Activated T-cell treated with anti-CD3 and anti-CD28 coated beads, Interleukin-2, amount 50 U/mL, for 48 hours (primary cell): ENCODE data around the gene AHCYL2.
"Not testable (repeated sequence)": the region's sequence is repeated elsewhere in the genome, so short reads cannot be mapped to it uniquely, and the experiment has no call there.

Experiments used
- DNase-seq, 2 experiments: peaks; one replicate each; pipeline ENCODE4 v3.0.0-alpha.2; 2020

Gene AHCYL2

DNA sequence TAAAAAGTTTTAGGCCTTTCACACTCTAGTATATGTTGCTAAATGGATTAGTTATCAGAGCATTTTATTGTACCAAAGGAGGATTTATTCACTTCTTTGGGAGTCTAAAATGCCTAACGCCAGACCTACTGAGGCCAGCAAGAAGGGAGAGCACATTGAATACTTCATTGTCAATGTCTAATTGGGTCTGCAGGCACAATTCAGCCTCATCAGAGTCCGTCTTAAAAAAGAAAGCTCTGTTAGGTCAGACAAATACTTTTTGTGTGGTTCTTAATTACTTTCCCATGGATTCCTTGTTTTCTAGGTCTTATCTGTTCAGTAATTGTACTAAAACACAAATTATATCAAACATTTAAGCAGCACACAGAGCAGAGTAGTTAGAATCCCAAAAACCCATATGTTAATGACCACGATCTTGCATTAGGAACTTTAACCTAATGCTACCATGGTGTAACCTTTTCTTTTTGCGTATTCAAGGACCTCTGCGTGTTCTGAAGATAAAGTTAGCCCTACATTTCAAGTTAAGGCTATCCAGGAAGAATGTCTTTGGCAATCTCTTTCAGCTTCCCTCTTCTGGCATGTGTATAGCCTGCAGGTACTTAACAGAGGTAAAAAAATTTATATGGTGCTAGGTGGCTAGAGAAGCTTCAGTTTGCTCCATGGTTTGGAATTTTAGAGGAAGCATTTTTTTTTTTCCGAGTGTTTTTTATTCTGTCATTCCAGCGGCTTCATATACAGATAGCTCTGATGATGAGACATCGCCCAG lies 163.7 kb downstream of the AHCYL2 start:
- no peak for DNase-seq

GRCh38 chr7:129389829-129390228 lies 165.0 kb downstream of the AHCYL2 start:
- DNase-seq: no peak

GRCh38 chr7:129390314-129390713 lies 165.5 kb downstream of the AHCYL2 start:
- DNase-seq: no peak

DNA sequence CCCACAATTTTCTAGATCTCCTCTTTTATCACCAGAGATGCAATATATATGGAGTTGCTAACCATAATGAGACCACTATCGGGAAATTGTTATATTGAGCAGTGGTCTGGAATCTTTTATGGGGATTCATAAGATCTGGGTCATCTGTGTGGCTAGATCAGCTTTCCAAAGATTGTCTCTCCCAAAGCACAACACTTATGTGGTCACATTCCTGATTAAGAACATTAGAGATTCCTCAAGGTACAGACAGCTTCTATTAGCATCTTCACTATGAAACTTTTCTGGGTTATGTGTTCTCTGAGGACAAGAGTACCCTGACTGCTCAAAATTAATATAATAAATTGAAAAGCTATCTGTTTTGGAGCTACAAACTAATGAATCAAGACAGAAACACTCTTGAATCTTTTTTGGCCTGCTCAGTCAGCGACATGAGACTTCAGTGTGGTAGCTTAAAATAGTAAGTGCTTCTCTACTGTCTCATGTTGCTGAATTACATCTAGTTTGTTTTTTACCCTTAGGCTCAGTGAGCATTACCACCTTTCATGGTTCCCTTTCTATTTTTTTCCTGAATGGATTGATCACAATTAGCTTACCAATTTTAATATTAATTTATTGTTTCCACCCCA lies 166.8 kb downstream of the AHCYL2 start:
- no peak for DNase-seq

GRCh38 chr7:129393255-129393654 lies 168.4 kb downstream of the AHCYL2 start:
- DNase-seq: no peak

DNA sequence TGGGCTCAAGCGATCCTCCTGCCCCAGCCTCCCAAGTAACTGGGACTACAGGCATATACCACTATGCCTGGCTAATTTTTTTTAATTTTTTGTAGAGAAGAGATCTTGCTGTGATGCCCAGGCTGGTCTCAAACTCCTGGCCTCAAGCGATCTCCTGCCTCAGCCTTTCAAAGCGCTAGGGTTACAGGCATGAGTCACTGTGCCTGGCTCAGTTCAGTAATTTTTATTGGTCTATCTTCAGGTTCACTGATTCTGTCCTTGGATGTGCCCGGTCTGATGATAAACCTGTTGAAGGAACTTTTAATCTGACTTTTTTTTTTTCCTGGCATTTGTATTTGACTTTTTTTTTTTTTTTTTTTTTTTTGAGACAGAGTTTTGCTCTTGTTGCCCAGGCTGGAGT lies 169.3 kb downstream of the AHCYL2 start:
- DNase-seq: no peak

- DNase-seq: no peak
These were observed 170.4 kb downstream of the AHCYL2 start for GRCh38 chr7:129394982-129395914.

DNA sequence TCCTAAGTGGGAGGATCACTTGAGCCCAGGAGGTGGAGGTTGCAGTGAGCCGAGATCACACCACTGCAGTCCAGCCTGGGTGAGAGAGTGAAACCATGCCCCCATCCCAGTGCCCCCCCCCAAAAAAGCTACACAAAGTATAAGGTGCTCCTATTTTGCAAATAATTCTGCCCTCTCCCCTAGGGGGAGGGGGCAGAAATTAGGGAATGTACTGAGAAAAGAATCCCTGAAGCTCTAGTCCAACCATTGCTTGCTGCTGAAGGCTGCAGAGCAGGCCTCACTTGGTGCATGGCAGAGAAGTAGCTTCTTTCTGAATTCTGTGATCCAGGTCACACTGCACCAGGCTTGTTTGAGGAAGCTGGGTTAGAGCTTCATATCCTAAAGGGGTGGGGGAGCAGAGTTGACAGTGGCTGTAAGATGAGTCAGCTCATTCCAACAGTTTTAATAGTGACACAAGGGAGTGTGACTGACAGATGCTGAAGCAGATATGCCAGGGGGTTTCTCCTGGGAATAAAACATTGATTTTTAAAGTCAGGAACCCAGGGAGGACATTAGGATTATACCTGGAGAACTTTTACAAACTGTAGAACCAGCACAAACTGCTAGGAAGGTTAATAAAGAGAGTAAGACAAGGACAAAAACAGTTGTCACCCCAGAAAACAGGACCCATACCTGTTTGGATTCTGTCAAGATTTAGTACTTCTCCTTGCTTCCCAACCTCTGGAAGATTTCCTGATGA lies 176.6 kb downstream of the AHCYL2 start:
- DNase-seq: no peak

- peak; percentile 28 to 48 for DNase-seq
These were observed 177.4 kb downstream of the AHCYL2 start for GRCh38 chr7:129401967-129402860.

- no peak for DNase-seq
These were observed 180.7 kb downstream of the AHCYL2 start for GRCh38 chr7:129405527-129405926.

DNA sequence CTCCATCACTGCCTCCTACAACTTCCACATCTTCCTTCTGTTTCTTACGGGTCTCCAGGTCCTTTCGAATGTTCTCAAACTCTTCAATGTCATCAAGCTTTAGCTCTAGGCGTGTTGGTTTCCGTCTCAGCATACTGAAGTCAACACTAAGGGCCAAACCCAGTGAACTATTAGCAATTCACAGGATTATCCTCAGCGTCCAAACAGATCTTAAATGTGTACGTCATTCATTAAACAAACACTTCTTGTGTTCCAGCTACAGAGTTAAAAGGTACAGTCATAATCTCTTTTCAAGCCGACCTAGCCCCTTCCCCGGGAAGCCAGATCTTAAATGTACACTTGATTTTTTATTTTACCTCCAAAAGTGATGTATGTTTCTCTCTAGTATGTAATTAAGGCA lies 185.4 kb downstream of the AHCYL2 start:
- not testable (repeated sequence) for DNase-seq

DNA sequence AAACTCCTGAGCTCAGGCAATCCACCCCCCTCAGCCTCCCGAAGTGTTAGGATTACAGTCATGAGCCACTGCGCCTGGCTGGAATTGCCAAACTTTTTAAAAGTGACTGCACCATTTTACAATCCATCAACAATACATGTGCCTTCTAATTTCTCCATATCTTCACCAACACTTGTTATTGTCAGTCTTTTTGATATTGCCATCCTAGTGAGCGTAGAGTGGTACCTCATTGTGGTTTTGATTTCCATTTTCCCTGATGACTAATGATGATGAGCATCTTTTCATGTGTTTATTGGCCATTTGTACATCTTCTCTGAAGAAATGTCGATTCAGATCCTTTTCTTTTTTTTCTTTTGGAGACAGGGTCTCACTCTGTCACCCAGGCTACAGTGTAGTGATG lies 187.7 kb downstream of the AHCYL2 start:
- no peak for DNase-seq

DNA sequence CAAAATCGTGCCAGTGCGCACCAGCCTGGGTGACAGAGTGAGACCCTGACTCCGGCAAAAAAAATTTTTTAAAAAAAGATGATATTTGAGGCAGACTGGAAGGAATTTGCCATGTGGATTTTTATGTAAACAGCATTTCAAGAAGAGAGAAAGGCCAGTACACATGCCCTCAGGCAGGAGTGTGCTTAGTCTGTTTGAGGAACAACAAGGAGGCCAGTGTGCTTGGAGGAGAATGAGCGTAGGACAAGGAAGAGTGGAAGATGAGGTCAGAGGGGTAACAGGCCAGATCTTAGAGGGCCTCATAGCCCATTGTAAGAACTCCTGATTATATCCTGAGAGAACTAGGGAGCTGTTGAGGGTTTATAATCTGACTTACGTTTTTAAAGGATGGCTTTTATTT lies 192.2 kb downstream of the AHCYL2 start:
- DNase-seq: no peak

DNA sequence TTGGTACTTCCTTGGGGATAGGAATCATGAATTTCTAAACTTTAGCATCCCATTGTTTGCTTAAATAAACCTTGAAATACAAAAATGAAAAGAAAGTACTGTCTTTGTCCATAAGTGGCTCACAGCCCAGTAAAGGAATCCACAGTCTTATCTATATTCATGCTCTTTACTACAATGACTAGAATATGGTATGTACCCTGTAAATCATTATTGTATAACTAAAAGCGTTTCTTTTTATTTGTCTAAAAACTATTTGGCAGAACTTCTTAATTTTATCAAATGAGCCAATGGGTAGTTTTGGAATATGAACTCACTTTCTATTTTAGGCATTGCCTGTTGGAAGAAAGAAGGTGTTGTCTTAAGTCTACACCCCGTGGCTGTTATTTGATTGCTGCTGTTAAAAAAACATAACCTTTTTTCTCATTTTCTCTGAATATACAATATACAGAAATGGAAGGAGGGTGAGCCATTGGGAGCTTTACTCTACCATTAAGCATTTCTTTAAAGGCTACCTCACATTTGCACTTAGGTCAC lies 197.0 kb downstream of the AHCYL2 start:
- no peak for DNase-seq

GRCh38 chr7:129422727-129423126 lies 197.9 kb downstream of the AHCYL2 start:
- DNase-seq: no peak

GRCh38 chr7:129423700-129424410 lies 199.0 kb downstream of the AHCYL2 start:
- no peak for DNase-seq

GRCh38 chr7:129426482-129426881 lies 201.7 kb downstream of the AHCYL2 start:
- DNase-seq: no peak

DNA sequence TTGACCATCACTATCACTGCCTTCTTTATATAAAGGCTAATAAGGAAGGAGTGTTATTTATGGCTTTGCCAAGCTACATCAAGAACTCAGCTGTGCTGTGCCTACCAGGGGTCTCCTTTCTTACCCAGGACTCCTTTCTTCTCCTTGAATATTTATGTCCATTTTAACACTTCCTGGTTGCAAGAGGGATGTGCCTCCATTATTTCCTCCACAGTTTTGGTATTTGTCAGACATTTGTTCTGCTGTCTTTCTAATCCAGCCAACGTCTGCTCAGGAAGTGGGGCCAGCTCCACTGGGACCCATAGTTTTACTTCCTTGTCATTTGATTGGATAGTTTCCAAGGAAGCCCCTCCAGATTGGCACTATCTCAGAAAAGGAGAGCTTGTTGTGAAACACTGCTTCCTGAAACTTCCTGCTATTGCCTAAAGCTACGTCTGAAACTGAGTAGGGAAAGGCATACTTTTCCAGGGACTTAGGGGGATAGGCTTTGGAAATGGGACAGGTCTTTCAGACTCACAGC lies 202.8 kb downstream of the AHCYL2 start:
- no peak for DNase-seq

- no peak for DNase-seq
These were observed 207.2 kb downstream of the AHCYL2 start for GRCh38 chr7:129431911-129432643.
